Uterus (tissue), 2 donors: ENCODE results near the gene APOBEC4.

Experiments used
- POLR2A ChIP-seq, 2 donors: fragments of 450-650 bp; IDR thresholded peaks; one replicate each; pipeline ENCODE4 v1.6.1; 2016; ENCODE audit warnings: antibody characterized with exemption in 2 of 2, mild to moderate bottlenecking in 1 of 2, moderate library complexity in 1 of 2
- TF ChIP-seq, protein P1 (sequence below), 4 experiments: fragments of 200-600 bp in 2 of 4; fragments of 450-650 bp in 2 of 4; sonication (generic) in 2 of 4; IDR thresholded peaks; one replicate each; pipeline ENCODE4 v1.5.1; 2016 to 2019; ENCODE audit warnings: antibody characterized with exemption in 4 of 4, mild to moderate bottlenecking in 2 of 4, moderate library complexity in 1 of 4

DNA sequence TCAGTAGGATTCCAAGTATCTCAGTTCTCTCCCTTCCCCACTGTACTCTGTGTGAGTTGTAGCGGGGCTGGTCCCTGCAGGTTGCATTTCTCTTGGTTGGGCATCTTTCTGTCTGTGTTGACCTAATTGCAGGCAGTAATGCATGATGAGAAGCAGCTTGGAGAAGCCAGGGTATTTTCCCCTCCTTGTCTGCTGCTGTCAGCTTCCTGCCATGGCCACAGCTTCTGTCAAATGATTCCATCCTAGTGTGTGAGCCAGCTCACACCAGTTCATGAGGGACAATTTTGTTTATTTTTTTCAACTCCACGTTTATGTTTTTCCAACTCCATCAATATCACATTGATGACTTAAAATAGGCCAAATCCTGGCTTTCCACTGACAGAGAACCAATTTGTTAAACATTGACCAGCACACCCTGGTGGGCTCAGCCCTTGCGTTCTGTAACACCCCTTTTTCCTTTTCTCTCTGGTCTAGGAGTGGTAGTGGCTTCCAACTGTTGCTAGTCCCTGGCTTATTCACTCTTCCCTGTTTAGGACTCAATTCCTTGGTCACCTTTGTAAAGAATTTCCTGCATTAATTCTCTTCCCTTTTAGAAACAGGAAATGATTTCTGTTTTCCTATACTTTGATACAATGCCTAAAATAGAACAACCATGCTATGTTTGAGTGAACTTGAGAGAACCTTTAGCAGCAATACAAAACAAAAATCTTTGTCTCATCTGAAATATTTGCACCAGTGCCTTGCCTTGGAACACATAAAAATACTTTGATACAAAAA, 44.9 kb upstream of the APOBEC4 start:
- TF ChIP-seq, protein P1, sequence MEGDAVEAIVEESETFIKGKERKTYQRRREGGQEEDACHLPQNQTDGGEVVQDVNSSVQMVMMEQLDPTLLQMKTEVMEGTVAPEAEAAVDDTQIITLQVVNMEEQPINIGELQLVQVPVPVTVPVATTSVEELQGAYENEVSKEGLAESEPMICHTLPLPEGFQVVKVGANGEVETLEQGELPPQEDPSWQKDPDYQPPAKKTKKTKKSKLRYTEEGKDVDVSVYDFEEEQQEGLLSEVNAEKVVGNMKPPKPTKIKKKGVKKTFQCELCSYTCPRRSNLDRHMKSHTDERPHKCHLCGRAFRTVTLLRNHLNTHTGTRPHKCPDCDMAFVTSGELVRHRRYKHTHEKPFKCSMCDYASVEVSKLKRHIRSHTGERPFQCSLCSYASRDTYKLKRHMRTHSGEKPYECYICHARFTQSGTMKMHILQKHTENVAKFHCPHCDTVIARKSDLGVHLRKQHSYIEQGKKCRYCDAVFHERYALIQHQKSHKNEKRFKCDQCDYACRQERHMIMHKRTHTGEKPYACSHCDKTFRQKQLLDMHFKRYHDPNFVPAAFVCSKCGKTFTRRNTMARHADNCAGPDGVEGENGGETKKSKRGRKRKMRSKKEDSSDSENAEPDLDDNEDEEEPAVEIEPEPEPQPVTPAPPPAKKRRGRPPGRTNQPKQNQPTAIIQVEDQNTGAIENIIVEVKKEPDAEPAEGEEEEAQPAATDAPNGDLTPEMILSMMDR (IDR thresholded peaks at IDR 0.05): no peak
- no peak for TF ChIP-seq POLR2A (IDR thresholded peaks at IDR 0.05)
